Right lobe of liver (tissue), 4 donors: ENCODE measurements around the gene PHLDB2.

ENCODE experiments used
- POLR2A ChIP-seq: fragments of 450-650 bp; IDR thresholded peaks from one replicate; pipeline ENCODE4 v1.6.1; 2017; ENCODE audit warnings: antibody characterized with exemption, mild to moderate bottlenecking
- TF ChIP-seq, protein P1 (sequence below), 4 donors: fragments of 200-600 bp in 3 of 4; fragments of 450-650 bp in 1 of 4; IDR thresholded peaks; one replicate each; pipeline versions ENCODE4 v1.5.1 to v1.8.0; 2016 to 2022; ENCODE audit warnings: antibody characterized with exemption in 4 of 4, mild to moderate bottlenecking in 2 of 4
- donor health status: DM: no; HTN: no; CAD: no.
- donor health status: DM: no; HTN: no; CAD: no.
- donor health status: DM: no; HTN: yes; CAD: no.

DNA sequence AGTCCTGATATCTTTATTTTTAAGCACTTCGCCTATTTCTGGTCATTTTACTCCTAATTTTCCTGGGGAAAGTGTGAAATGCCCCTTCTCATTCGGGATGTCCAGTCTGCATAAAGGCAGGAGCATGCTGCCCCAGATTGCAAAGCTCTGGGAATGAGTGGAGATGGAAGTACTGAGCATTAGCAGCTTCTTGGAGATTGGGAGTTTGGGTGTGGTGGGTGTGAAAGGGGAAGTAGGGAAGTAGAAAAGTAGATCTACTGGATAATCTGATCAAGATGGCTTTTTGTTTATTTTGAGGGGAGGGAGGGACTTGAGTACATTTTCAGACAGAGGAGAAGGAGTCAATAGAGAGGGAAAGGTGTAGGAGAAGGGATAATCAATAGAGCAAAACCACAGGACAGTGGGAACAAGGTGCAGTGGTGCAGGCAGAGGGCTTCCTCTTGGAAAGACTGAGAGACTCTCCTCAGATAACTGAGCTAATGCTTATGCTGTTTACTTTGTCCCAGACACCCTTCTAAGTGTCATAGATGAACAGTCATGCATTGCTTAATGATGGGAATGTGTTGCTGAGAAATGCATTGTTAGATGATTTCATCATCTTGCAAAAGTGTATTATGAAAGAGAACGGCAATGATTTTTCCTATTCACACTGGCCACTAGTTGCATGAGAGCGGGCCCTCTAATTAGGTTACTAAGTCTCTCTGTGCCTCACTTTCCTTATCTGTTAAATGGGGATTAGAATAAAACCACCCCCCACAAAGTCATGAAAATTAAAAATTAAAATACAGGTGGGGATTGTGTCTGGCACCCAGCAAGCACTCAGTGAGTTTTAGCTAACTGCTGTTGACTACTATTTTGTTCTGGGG, 45.5 kb downstream of the PHLDB2 start:
- TF ChIP-seq, protein P1, sequence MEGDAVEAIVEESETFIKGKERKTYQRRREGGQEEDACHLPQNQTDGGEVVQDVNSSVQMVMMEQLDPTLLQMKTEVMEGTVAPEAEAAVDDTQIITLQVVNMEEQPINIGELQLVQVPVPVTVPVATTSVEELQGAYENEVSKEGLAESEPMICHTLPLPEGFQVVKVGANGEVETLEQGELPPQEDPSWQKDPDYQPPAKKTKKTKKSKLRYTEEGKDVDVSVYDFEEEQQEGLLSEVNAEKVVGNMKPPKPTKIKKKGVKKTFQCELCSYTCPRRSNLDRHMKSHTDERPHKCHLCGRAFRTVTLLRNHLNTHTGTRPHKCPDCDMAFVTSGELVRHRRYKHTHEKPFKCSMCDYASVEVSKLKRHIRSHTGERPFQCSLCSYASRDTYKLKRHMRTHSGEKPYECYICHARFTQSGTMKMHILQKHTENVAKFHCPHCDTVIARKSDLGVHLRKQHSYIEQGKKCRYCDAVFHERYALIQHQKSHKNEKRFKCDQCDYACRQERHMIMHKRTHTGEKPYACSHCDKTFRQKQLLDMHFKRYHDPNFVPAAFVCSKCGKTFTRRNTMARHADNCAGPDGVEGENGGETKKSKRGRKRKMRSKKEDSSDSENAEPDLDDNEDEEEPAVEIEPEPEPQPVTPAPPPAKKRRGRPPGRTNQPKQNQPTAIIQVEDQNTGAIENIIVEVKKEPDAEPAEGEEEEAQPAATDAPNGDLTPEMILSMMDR (IDR thresholded peaks at IDR 0.05) = peak in 2 of 4 donors; percentile 5 to 47
- TF ChIP-seq POLR2A = no peak
